Raji (cell line): ENCODE data around the gene GSTM3.

Source experiments
- POLR2A ChIP-seq: IDR thresholded peaks from 2 replicates; pipeline ENCODE4 v1.6.1; 2011; ENCODE audit warnings: low read depth, low read length, control low read depth; ENCODE audit not compliant: insufficient read depth

Gene GSTM3

DNA sequence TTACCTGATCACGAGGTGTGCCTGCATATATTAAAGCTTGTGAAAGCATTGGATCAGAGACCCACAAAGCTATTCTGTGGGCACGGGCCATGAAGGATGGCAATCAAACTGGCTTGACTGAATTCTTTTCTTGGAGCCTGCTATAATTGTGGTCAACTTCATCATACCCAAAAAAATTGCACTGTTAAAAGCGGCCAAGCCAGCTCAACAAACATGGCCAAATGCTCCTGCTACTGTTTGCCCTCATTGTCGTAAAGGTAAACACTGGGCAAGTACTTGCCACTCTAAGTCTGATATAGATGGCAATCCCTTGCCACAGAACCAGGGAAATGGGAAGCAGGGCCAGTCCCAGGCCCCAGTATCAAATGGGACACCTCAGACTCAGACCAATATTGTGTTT lies 35.4 kb downstream of the GSTM3 start:
- TF ChIP-seq POLR2A: no peak

DNA sequence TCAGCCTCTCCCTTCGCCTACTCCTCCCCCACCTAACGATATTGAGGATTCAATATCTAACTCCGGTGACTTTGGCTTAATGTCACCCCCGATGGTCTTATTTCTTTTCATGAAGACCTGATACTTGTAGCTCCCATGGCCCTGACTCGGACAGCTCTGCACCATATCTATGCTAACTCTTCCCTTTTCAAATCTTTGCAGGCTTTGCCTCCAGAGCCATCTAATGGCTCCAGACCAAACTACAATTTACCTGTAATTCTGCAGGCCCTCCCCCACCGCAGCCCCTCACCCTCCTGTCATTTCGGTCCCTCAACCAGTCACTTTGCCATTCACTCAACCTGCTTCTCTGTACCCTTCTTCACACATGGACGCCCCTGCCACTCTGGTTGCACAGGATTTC lies 36.7 kb downstream of the GSTM3 start:
- TF ChIP-seq POLR2A: no peak

DNA sequence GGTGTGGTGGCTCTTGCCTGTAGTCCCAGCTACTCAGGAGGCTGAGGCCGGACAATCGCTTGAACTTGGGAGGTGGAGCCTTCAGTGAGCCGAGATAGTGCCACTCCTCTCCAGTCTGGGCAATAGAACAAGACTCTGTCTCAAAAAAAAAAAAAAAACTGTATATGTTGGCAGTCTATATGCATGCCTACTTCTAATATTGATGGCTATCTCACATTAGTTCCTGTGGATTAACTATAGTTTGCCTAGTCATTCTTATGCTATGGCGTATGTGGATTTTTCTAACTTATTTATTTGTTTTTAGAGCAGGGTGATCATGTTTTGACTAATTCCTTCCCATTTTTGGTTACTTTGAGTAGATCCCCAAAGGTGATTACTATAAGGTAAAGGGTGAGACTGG lies 43.8 kb downstream of the GSTM3 start:
- no peak for TF ChIP-seq POLR2A

DNA sequence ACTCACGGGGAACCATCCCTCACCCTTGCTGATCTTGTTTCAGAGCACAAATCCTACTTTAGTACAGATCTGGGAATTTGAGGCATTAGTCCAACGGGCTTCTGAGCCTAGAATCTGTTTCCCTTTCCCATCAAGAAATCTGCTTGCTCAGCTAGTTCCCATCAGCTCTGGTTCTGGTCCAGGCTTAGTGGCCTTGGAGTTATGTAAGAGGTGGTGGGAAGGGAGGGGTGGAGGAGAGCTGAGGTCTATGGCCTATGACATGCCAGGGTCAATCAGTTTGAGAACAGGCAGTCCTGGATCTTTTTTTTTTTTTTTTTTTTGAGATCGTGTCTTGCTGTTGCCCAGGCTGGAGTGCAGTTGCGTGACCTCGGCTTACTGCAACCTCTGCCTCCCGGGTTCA lies 49.1 kb downstream of the GSTM3 start:
- no peak for TF ChIP-seq POLR2A

DNA sequence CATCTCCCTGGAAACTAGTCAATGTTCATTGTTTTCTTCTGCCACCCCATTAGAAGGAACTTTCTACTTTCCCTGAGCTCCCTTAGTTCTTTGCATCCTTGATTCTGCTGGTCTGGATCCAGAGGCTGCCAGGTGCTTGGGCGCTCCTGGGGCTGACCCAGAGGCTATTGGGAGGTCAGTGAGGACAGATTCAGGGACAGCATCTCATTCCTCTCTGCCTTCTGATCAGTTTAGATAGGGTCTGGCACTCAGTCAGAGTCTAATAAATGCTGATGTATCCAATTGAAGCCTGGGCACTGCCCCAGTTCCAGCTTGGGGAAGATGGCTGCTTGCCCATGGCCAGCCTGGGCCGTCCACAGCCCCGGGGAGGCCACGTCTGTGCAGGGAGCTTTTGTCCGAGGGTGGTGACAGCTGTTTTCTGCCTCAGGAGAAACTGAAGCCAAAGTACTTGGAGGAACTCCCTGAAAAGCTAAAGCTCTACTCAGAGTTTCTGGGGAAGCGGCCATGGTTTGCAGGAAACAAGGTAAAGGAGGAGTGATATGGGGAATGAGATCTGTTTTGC lies 50.9 kb downstream of the GSTM3 start:
- TF ChIP-seq POLR2A: no peak

DNA sequence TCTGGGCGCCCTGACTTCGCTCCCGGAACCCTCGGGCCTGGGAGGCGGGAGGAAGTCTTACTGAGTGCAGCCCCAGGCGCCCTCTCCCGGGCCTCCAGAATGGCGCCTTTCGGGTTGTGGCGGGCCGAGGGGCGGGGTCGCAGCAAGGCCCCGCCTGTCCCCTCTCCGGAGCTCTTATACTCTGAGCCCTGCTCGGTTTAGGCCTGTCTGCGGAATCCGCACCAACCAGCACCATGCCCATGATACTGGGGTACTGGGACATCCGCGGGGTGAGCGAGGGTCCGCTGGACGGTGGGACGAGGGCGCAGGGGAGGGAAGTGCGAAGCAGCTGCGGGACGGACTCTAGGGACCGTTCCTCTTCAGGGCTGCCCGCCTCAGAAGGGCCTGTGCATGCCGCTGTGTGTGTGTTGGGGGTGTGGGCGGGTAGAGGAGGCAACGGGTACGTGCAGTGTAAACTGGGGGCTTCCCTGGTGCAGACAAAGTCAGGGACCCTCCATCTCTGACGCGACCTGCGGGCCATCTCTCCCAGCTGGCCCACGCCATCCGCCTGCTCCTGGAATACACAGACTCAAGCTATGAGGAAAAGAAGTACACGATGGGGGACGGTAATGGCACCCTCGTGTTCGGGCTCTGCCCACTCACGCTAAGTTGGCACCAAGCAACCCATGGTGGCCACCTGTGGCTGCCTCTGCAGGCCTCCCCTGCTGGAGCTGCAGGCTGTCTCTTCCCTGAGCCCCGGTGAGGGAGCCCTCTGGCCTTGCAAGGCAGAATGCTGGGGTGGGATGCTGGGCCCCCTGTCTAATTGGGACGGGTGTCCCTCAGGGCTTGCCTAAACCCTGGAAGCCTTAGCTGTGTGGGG lies 53.0 kb downstream of the GSTM3 start, which contains the start of gene GSTM1:
Gene GSTM1, plus strand, starts transcription at position 177 of the 859 bp plus-strand sequence. Its CDS starts 57 bp downstream, at position 234.
- TF ChIP-seq POLR2A: no peak
